Stimulated activated CD8-positive, alpha-beta memory T cell treated with anti-CD3 and anti-CD28 coated beads, Interleukin-7, amount 100 ng/mL, for 1 hour (primary cell): ENCODE measurements around the gene GNB1L.
"Not testable (repeated sequence)": the region's sequence is repeated elsewhere in the genome, so short reads cannot be mapped to it uniquely, and the experiment has no call there.

ENCODE experiments used
- DNase-seq, 2 donors: peaks; one replicate each; pipeline ENCODE4 v3.0.0-alpha.2; 2020; ENCODE audit warnings: low read depth in 2 of 2

The GNB1L gene

GRCh38 chr22:19843857-19844376 lies 10.8 kb downstream of the GNB1L start:
- DNase-seq, result no peak

- DNase-seq, result no peak
These were observed 11.4 kb downstream of the GNB1L start for GRCh38 chr22:19843107-19843856.

- no peak for DNase-seq
These were observed 12.1 kb downstream of the GNB1L start for GRCh38 chr22:19842393-19843106.

GRCh38 chr22:19841641-19842392 lies 12.9 kb downstream of the GNB1L start:
- DNase-seq, result no peak

- DNase-seq, result no peak
These were observed 13.6 kb downstream of the GNB1L start for GRCh38 chr22:19840955-19841640.

GRCh38 chr22:19840059-19840458 lies 14.6 kb downstream of the GNB1L start:
- no peak for DNase-seq

GRCh38 chr22:19837915-19838314 lies 16.8 kb downstream of the GNB1L start:
- no peak for DNase-seq

- DNase-seq, result no peak
These were observed 18.2 kb downstream of the GNB1L start for GRCh38 chr22:19836512-19836911.

GRCh38 chr22:19834599-19834998 lies 20.1 kb downstream of the GNB1L start:
- DNase-seq, result no peak

- DNase-seq, result not testable (repeated sequence)
These were observed 21.3 kb downstream of the GNB1L start for GRCh38 chr22:19833327-19833726.

- DNase-seq, result no peak
These were observed 22.1 kb downstream of the GNB1L start for GRCh38 chr22:19832476-19833108.

GRCh38 chr22:19831979-19832378 lies 22.7 kb downstream of the GNB1L start:
- DNase-seq, result not testable (repeated sequence)

GRCh38 chr22:19831016-19831415 lies 23.7 kb downstream of the GNB1L start:
- no peak for DNase-seq

- no peak for DNase-seq
These were observed 26.7 kb downstream of the GNB1L start for GRCh38 chr22:19828035-19828401.

- no peak for DNase-seq
These were observed 27.2 kb downstream of the GNB1L start for GRCh38 chr22:19827341-19828034.

GRCh38 chr22:19826619-19826950 lies 28.1 kb downstream of the GNB1L start:
- no peak for DNase-seq

- no peak for DNase-seq
These were observed 28.6 kb downstream of the GNB1L start for GRCh38 chr22:19825904-19826618.

- DNase-seq, result no peak
These were observed 29.7 kb downstream of the GNB1L start for GRCh38 chr22:19824926-19825339.

GRCh38 chr22:19824212-19824925 lies 30.3 kb downstream of the GNB1L start:
- DNase-seq, result no peak

GRCh38 chr22:19823902-19824211 lies 30.8 kb downstream of the GNB1L start:
- DNase-seq, result no peak
